K562 (cell line): ENCODE data around the gene GNG14. TPM values are rescaled to one million over a fixed set of nuclear protein-coding genes. Genes with fewer than 3 reads are reported as not detected.
A peak's percentile ranks its signal among the peaks of the same experiment; 100 is the strongest.

ENCODE experiments used
- ATAC-seq: fragments of 200-7000 bp; cut with Tn5 transposase; 3 replicates; pipeline ENCODE4 v1.9.1; 2020; ENCODE audit warnings: moderate library complexity
- BruUV-seq: library from RNA; stranded (reverse); fragments of 400-500 nt; replicated peaks from 2 replicates; lab custom pipeline; 2021; lab: Mats Ljungman, UMichigan
- CTCF ChIA-PET: fragments of 300-600 bp; formaldehyde crosslinking; extraction: SDS; loops from one replicate; lab custom pipeline; 2021; ENCODE audit warnings: low intra/inter-chr PET ratio; lab: Yijun Ruan, JAX
- POLR2A ChIA-PET: fragments of 300-600, 350-650 bp; sonication (Branson Sonifier 250); formaldehyde crosslinking; extraction: SDS; loops from one replicate; lab custom pipeline; 2021; ENCODE audit warnings: antibody characterized with exemption, inconsistent platforms; lab: Yijun Ruan, JAX
- DNase-seq, 4 experiments: peaks; one replicate each; pipeline versions ENCODE4 v3.0.0 to v3.0.0-alpha.2; 2011 to 2018; ENCODE audit warnings: low spot score in 3 of 4, mixed read lengths in 3 of 4; ENCODE audit errors: extremely low read depth in 1 of 4
- FAIRE-seq: peaks from 2 replicates; lab custom pipeline; 2011; peaks lifted over from hg19 to GRCh38; lab: Jason Lieb, UNC
- H2AFZ ChIP-seq: 2 replicates; pipeline ENCODE4 v1.6.0; 2011; ENCODE audit warnings: low read depth, low read length, control low read depth, inconsistent platforms
- H3K27ac ChIP-seq: fragments of 200-600 bp; 3 replicates; pipeline ENCODE4 v1.8.0; 2011; ENCODE audit warnings: low read depth, mild to moderate bottlenecking, control low read depth, inconsistent platforms, low read length, moderate library complexity, mixed read lengths; ENCODE audit errors: extremely low read depth
- H3K27me3 ChIP-seq, 2 experiments: fragments of 300-600 bp in 1 of 2; 2 replicates in 1 of 2; 3 replicates in 1 of 2; pipeline versions ENCODE4 v1.6.0 to v1.8.0; 2011; ENCODE audit warnings: inconsistent platforms in 2 of 2, low read length in 2 of 2, mild to moderate bottlenecking in 1 of 2, mixed read lengths in 1 of 2, moderate library complexity in 1 of 2; ENCODE audit not compliant: control insufficient read depth in 2 of 2, insufficient read depth in 2 of 2
- H3K36me3 ChIP-seq: fragments of 300-600 bp; 3 replicates; pipeline ENCODE4 v1.8.0; 2011; ENCODE audit warnings: mild to moderate bottlenecking, low read length, inconsistent platforms; ENCODE audit not compliant: control insufficient read depth, insufficient read depth
- H3K4me1 ChIP-seq, 2 experiments: fragments of 200-600 bp in 1 of 2; replicated peaks in 1 of 2; 2 replicates in 1 of 2; 3 replicates in 1 of 2; pipeline versions ENCODE4 v1.5.1 to v1.8.0; 2011; ENCODE audit warnings: inconsistent platforms in 2 of 2, low read length in 2 of 2, mild to moderate bottlenecking in 1 of 2, mixed read lengths in 1 of 2, moderate library complexity in 1 of 2; ENCODE audit not compliant: control insufficient read depth in 2 of 2, insufficient read depth in 2 of 2
- H3K4me2 ChIP-seq: 2 replicates; pipeline ENCODE4 v1.6.1; 2011; ENCODE audit warnings: low read length, control low read depth, inconsistent platforms, mixed read lengths; ENCODE audit not compliant: insufficient read depth
- H3K4me3 ChIP-seq: fragments of 200-600 bp; sonication (generic), shearing (Covaris generic); 2 replicates; pipeline ENCODE4 v1.5.1; 2016; ENCODE audit warnings: control low read depth, inconsistent platforms
- H3K79me2 ChIP-seq: fragments of 200-600 bp; 3 replicates; pipeline ENCODE4 v1.8.0; 2011; ENCODE audit warnings: low read length, inconsistent platforms; ENCODE audit not compliant: control insufficient read depth, insufficient read depth
- H3K9ac ChIP-seq, 2 experiments: 2 replicates each; pipeline versions ENCODE4 v1.6.0 to v1.6.1; 2011; ENCODE audit warnings: low read depth in 2 of 2, low read length in 2 of 2, control low read depth in 1 of 2, inconsistent platforms in 1 of 2, mild to moderate bottlenecking in 1 of 2, mixed read lengths in 1 of 2; ENCODE audit not compliant: insufficient read depth in 1 of 2
- H3K9me1 ChIP-seq: one replicate; pipeline ENCODE4 v1.6.0; 2011; ENCODE audit warnings: inconsistent platforms, mild to moderate bottlenecking, low read length, moderate library complexity; ENCODE audit not compliant: control insufficient read depth, insufficient read depth
- H3K9me3 ChIP-seq: replicated peaks from 2 replicates; pipeline ENCODE4 v1.5.1; 2011; ENCODE audit warnings: low read depth, low read length, inconsistent platforms; ENCODE audit not compliant: control insufficient read depth, insufficient read depth
- H4K20me1 ChIP-seq: replicated peaks from 2 replicates; pipeline ENCODE4 v1.6.1; 2011; ENCODE audit warnings: low read length, inconsistent platforms, mixed read lengths; ENCODE audit not compliant: control insufficient read depth, insufficient read depth
- CBFB ChIP-seq: sonication (generic); formaldehyde crosslinking; IDR thresholded peaks from 2 replicates; pipeline ENCODE4 v1.4.0; 2020; ENCODE audit warnings: mild to moderate bottlenecking, missing genetic modification reagents
- CBX5 ChIP-seq: IDR thresholded peaks from 2 replicates; pipeline ENCODE4 v1.6.1; 2014; ENCODE audit warnings: low read depth, borderline replicate concordance
- EGR1 ChIP-seq: fragments of 450-650 bp; conservative IDR thresholded peaks from 2 replicates; pipeline ENCODE4 v1.6.1; 2017; ENCODE audit warnings: mild to moderate bottlenecking
- KLF1 ChIP-seq: fragments of 450-650 bp; IDR thresholded peaks from 2 replicates; pipeline ENCODE4 v1.6.1; 2016; ENCODE audit warnings: missing genetic modification characterization, missing compliant biosample characterization
- MCM7 ChIP-seq, 2 experiments: fragments of 450-650 bp; IDR thresholded peaks; 2 replicates each; pipeline ENCODE4 v1.6.1; 2016 to 2018
- NCOA4 ChIP-seq: fragments of 450-650 bp; IDR thresholded peaks from 2 replicates; pipeline ENCODE4 v1.6.1; 2018; ENCODE audit warnings: mild to moderate bottlenecking; ENCODE audit not compliant: partially characterized antibody
- NFRKB ChIP-seq: fragments of 450-650 bp; IDR thresholded peaks from 2 replicates; pipeline ENCODE4 v1.6.1; 2016; ENCODE audit warnings: low read depth
- RFX1 ChIP-seq: fragments of 450-650 bp; IDR thresholded peaks from 2 replicates; pipeline ENCODE4 v1.6.1; 2016; ENCODE audit warnings: mild to moderate bottlenecking, moderate library complexity
- ZNF512 ChIP-seq: IDR thresholded peaks from 2 replicates; pipeline ENCODE4 v1.6.1; 2016; ENCODE audit warnings: missing genetic modification characterization, missing compliant biosample characterization
- ZNF592 ChIP-seq: fragments of 450-650 bp; IDR thresholded peaks from 2 replicates; pipeline ENCODE4 v1.6.1; 2017; ENCODE audit warnings: antibody characterized with exemption, mild to moderate bottlenecking
- ZNF830 ChIP-seq: fragments of 250-450 bp; sonication (Bioruptor Pico); IDR thresholded peaks from 2 replicates; pipeline ENCODE4 v1.5.0; 2021; ENCODE audit warnings: mild to moderate bottlenecking
- WGBS: fragments of 100-300 bp; shearing (Covaris generic); methylation state at CpG from one replicate; pipeline ENCODE4 v1.1.6; 2016; ENCODE audit warnings: low coverage, mixed read lengths; ENCODE audit not compliant: insufficient coverage; ENCODE audit errors: missing lambda C conversion rate; 5-methylcytosine and 5-hydroxymethylcytosine counted together
- in situ Hi-C: fragments of 300-500 bp; cut with MboI; formaldehyde crosslinking; loops from 4 replicates; pipeline ENCODE4 v1.15.0; 2018; ENCODE audit warnings: inconsistent platforms, mixed read lengths
- intact Hi-C: fragments of 100-400 bp; cut with micrococcal nuclease; formaldehyde crosslinking; loops from 2 replicates; pipeline ENCODE4 v1.14.2; 2022
- polyA plus RNA-seq, 8 experiments: library from polyadenylated mRNA; depleted of rRNA in 4 of 8; stranded (reverse) in 5 of 8; unstranded in 3 of 8; fragments of >200 nt; fragmentation: Nextera tagmentation in 2 of 8; fragmentation: Illumina TruSeq in 1 of 8; extraction: Ambion mirVana in 2 of 8; extraction: Trizol in 1 of 8; gene quantifications; 2 replicates each; pipeline versions ENCODE4 v1.2.1 to v1.2.3, GENCODE V29; 2011 to 2014; ENCODE audit warnings: inconsistent platforms in 1 of 8, missing spikeins in 1 of 8
- total RNA-seq, 7 experiments: library from RNA; depleted of rRNA in 6 of 7; stranded (reverse); fragments of >200 nt in 6 of 7; fragmentation: Illumina TruSeq in 2 of 7; extraction: Trizol in 2 of 7; gene quantifications; 2 replicates each; pipeline versions ENCODE4 v1.2.1 to v1.2.3, GENCODE V29; 2011 to 2021; ENCODE audit warnings: low replicate concordance in 1 of 7
- TF ChIP-seq, protein P1 (sequence below), 2 experiments: IDR thresholded peaks in 1 of 2; conservative IDR thresholded peaks in 1 of 2; 2 replicates each; pipeline ENCODE4 v1.6.1; 2016; ENCODE audit warnings: low read depth in 2 of 2, mild to moderate bottlenecking in 1 of 2, missing compliant biosample characterization in 1 of 2, missing genetic modification characterization in 1 of 2, moderate library complexity in 1 of 2
- TF ChIP-seq, protein P2 (sequence below): fragments of 250-450 bp; sonication (Bioruptor Pico); IDR thresholded peaks from 2 replicates; pipeline ENCODE4 v1.8.0; 2022; ENCODE audit warnings: inconsistent platforms

The GNG14 gene
- total and polyA plus RNA-seq, 9 of the 15 experiments (the other 6 are each of a cell fraction or from before 2014, with no cell fraction given) = not detected

DNA sequence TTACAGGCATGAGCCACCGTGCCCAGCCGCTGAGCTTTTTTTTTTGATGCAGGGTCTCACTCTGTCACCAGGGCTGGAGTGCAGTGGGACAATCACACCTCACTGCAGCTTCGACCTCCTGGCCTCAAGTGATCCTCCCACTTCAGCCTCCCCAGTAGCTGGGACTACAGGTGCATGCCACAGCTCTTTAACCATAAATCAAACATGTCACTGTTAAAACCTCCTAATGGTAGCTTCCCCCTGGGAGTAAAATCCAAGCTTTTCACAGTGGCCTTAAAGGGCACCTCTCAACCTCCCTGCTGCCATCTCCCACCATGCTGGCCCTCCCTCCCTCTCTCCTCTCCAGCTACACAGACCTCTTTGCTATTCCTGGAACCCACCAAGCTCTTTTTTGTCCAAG, 2.0 kb upstream of the GNG14 start:
- 60% methylated on average over 3 of the region's 3 CpGs for WGBS
- Histone ChIP-seq H3K27me3 (no peaks in the 10 kb centered on the region), H3K9me1 (no peaks in the 10 kb centered on the region), H3K79me2 (0 out of 3 replicates have a peak, but pooled peaks cover 2% of the 10 kb centered on the region), H3K4me3 (no peak overlapping the region), H3K4me1 (peaks cover 0 to 38% of the 10 kb centered on the region in 2 experiments; a peak in 2 of 5 replicates), H3K4me2 (no peak overlapping the region), H3K27ac (no peak overlapping the region), H3K36me3 (peaks cover 28% of the 10 kb centered on the region; the same call in 1 of the 3 replicates), H2AFZ (no peak overlapping the region), H3K9me3 (no peaks in the 10 kb centered on the region), H4K20me1 (no peaks in the 10 kb centered on the region), H3K9ac (no peak overlapping the region)
- POLR2A ChIA-PET = interaction anchor here (0.6 to 4.3 kb wide), 4 partner anchors 9 to 107 kb away, joined by 4 to 21 read pairs (median 5); partner anchors contain the start of gene FBXW9
- CTCF ChIA-PET = no interaction called here
- intact Hi-C loops = no loop called here
- in situ Hi-C loops = no loop called here
- ATAC-seq (no peak), FAIRE-seq (no peak), DNase-seq (no peak)
- BruUV-seq = no TSS peak
- no peak for TF ChIP-seq MCM7 (IDR thresholded peaks at IDR 0.05)
- no peak for TF ChIP-seq CBX5
- no peak for TF ChIP-seq EGR1
- TF ChIP-seq ZNF512 (tag) = no peak
- TF ChIP-seq RFX1 = no peak
- TF ChIP-seq NCOA4 = no peak
- no peak for TF ChIP-seq NFRKB
- TF ChIP-seq, protein P1, sequence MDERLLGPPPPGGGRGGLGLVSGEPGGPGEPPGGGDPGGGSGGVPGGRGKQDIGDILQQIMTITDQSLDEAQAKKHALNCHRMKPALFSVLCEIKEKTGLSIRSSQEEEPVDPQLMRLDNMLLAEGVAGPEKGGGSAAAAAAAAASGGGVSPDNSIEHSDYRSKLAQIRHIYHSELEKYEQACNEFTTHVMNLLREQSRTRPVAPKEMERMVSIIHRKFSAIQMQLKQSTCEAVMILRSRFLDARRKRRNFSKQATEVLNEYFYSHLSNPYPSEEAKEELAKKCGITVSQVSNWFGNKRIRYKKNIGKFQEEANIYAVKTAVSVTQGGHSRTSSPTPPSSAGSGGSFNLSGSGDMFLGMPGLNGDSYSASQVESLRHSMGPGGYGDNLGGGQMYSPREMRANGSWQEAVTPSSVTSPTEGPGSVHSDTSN (CRISPR knock-in tag; IDR thresholded peaks at IDR 0.05; ENCODE audit: low read depth) = no peak
- TF ChIP-seq, protein P1 (tag; conservative IDR thresholded peaks at IDR 0.05; ENCODE audit: low read depth) = 0 out of 2 replicates have a peak, but pooled peaks have one; percentile 27
- no peak for TF ChIP-seq KLF1 (tag)
- TF ChIP-seq, protein P2, sequence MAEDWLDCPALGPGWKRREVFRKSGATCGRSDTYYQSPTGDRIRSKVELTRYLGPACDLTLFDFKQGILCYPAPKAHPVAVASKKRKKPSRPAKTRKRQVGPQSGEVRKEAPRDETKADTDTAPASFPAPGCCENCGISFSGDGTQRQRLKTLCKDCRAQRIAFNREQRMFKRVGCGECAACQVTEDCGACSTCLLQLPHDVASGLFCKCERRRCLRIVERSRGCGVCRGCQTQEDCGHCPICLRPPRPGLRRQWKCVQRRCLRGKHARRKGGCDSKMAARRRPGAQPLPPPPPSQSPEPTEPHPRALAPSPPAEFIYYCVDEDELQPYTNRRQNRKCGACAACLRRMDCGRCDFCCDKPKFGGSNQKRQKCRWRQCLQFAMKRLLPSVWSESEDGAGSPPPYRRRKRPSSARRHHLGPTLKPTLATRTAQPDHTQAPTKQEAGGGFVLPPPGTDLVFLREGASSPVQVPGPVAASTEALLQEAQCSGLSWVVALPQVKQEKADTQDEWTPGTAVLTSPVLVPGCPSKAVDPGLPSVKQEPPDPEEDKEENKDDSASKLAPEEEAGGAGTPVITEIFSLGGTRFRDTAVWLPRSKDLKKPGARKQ (CRISPR knock-in tag) = no peak
- no peak for TF ChIP-seq ZNF830 (CRISPR knock-in tag)
- TF ChIP-seq CBFB (CRISPR knock-in tag) = no peak
- no peak for TF ChIP-seq ZNF592
